ENCODE data around the gene WNT11.

GRCh38 chr11:76157891-76158290 is 48.4 kb downstream of the WNT11 start:
- no peak for TF ChIP-seq CTCF (optimal IDR thresholded peaks at IDR 0.05 in 1 of 3, IDR thresholded peaks at IDR 0.05 in 1 of 3, conservative IDR thresholded peaks at IDR 0.05 in 1 of 3; ENCODE audit: extremely low read depth in 1 of 3, insufficient read depth in 2 of 3, low read length in 3 of 3)
- no peak for TF ChIP-seq EZH2 (IDR thresholded peaks at IDR 0.05; ENCODE audit: low read length)

Measured in keratinocyte (primary cell).